Amniotic stem cell (primary cell): ENCODE measurements around the gene LAG3.
A peak's percentile ranks its signal among the peaks of the same experiment; 100 is the strongest.

Experiments used
- DNase-seq: peaks from one replicate; lab custom pipeline; 2025; lab: John Stamatoyannopoulos, UW

Gene LAG3

DNA sequence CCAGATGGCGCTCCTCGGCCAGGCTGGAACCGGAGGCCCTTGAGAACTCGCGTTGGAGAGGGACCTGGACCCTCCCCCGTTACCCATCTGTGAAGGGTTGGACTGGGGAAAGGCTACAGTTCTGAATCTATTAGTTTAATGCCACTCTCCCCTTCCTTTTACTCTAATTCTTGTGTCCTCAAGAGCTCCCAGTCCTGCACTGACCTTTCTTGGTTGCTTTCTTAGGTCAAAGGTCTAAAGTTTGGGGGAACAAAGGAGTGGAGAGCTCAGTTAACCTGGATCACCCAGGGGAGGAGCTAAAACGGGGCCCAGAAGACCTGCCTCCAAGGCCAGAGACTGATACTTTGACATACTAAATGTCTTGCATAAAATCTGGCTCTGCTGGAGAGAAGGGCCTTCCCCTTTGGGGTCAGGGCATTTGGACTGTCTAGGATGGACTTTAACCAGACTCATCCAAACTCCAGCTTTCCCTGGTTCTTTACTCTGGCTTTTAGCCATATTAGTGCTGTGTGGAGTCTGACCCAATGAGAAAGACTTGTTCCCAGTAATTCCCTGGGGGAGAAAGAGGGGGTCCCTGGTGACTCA, 18.5 kb upstream of the LAG3 start:
- no peak for DNase-seq

DNA sequence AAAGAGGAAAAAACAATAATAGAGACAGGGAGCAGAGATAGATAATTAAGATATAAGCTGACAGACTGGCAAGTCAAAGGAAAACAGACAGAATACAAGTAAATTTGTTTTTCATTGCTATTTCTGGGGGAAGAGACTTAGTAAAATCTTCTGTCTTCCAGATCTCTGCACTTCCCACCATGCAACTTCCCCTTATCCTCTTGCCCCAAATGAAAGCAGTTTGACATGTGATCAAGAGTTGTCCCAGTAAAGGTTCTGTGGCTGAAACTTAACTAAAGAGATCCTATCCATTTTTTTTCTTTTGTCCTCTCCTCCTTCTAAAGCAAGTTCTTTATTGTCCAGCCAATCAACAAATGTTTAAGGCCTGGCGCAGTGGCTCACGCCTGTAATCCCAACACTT, 17.9 kb upstream of the LAG3 start:
- DNase-seq, result no peak

DNA sequence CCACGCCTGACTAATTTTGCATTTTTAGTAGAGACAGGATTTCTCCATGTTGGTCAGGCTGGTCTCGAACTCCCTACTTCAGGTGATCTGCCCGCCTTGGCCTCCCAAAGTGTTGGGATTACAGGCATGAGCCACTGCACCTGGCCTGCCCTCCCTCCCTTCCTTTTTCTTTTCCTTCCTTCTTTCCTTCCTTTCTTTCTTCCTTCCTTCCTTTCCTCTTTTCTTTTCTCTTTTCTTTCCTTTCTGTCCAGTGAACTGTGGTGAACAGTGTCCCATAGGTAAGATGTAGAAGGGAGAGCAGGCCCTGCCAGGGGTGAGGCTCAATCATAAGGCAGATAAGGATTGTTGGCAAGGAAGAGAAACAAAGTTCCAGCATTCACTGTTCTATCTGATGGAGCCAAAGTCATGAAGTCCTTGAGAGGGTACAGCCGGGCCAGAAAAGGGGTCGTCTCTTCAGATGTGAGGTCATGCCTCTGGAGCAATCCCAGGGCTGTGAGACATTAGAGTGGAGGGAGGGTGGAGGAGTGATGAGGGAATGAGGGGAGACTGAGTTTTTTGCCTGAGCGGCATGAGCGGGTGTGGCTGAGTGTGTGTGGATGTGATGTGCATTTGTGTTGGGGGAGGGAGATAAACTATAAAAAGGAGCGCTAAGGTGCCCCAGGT, 15.2 kb upstream of the LAG3 start:
- no peak for DNase-seq

DNA sequence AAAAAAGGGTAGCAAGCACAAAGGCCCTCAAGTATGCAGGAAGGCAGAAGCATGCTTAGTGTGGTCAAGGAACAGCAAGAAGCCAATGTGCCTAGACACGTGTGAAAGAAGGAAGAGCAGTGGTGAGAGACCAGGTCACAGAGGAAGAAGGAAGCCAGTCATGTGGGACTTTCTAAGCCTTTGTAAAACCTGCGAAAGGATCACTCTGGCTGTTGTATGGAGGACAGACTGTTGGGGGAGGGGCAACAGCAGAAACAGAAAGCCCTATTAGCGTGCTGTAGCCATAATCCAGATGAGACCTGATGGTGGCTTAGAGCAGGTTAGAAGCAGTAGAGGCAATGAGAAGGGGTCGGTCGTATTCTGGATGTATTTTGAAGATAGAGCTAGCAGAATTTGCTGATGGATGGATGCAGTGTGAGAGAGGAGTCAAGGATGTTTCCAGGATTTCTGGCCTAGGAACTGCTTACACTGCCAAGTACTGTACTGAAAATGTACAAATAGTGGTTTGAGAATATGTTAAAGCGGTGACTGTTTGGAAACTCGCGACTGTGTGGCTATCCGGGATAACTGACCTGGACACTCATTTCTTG, 13.7 kb upstream of the LAG3 start:
- DNase-seq, result no peak

DNA sequence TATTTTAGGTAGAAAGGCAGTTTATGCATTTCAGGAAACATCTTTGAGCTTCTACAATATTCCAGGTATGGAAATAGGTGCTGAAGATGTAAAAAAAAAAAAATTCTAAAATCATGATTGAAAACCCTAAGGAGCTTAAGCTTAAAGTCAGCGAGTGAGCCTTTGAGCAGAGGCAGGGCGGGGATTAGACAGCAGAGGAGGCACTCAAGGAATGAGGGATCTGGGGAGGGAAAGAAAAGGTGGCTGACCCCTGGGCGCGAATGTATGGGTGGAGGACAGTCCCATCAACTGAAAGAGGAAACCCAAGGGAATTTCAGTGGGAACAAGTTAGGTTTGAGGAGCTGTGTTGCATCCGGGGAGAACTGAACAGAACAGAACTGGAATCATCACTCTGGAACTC, 12.6 kb upstream of the LAG3 start:
- DNase-seq, result no peak

DNA sequence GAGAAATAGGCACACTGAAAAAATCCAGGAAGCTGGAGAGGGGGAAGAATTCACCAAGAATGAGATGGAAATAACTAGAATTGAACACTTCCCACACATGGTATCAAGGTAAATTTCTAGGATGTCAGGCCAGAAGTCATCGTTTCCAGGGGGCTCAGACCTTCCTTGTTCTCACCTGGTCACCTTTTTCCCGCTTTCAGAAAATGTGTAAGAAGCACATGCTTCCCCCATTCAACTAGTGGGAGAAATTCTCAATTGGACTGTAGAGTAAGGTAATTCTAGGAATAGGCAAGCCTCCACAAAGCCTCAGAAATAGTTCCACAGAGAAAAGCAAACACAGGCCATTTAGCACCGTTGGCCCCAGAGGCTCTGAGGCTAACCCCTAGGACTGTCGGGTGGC, 8.9 kb upstream of the LAG3 start:
- no peak for DNase-seq

DNA sequence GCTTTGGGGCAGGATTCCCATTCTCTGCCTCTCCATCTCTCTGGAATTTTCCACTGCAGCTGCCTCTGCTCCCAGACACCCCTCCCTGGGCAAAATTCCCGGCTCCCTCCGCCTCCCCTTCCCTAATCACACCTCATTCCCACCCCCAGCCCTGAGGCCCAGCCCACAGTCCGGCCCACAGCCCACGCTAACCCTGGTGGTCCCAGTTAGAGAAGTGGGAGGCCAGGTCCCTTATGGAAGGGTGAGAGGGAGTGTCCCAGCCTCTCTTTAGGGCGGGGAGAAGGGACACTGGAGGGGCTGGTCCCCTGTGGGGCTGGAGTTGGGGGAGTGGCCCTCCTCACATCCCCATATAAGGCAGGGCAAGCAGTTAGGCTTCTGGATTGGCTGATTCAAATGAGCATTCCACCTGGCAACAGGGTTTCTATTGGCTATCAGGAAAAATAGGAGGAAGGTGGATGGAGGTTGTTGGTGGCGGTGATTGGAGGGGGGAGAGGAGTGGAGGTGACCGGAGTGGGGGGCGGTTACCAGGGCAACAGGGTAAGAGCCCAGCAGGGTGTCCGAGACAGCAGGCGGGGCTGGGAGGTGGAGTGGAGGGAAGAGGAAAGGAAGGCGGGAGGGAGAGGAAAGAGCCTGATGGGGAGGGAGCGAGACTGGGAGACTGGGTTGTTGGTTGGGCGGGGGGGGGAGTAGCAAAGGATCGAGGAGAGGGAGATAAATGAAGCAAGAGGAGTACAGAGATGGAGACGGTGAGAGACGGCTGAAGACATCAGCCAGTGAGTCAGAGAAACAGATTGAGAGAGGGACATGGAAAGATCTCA, 8.1 kb upstream of the LAG3 start:
- peak; percentile 95 for DNase-seq

DNA sequence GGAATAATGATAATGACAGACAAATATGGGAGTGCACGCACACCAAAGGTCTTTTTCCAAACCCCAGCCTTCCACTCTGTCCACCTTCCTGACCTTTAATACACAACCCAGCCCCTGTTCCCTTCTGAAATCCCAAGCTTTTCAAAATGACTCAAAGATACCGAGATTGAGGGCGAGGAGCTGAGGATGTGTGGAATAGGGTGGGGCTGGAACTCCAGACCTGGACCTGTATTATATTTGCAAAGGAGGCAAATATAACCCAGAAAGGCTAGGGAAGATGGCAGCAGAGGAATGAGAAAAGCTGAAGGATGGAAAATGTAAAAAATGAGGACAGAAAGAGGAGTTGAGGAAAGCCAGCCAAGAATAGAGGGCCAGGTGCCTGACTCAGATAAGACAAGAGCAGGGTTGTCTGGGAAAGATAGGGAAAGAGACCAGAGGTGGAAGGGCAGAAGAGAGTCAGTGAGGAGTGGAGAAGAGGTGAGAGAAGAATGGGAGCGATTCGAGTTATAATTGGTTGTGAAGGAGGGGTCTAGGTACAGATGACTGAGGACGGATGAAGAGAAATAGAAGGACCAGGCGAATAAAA, 7.2 kb upstream of the LAG3 start:
- DNase-seq, result no peak

DNA sequence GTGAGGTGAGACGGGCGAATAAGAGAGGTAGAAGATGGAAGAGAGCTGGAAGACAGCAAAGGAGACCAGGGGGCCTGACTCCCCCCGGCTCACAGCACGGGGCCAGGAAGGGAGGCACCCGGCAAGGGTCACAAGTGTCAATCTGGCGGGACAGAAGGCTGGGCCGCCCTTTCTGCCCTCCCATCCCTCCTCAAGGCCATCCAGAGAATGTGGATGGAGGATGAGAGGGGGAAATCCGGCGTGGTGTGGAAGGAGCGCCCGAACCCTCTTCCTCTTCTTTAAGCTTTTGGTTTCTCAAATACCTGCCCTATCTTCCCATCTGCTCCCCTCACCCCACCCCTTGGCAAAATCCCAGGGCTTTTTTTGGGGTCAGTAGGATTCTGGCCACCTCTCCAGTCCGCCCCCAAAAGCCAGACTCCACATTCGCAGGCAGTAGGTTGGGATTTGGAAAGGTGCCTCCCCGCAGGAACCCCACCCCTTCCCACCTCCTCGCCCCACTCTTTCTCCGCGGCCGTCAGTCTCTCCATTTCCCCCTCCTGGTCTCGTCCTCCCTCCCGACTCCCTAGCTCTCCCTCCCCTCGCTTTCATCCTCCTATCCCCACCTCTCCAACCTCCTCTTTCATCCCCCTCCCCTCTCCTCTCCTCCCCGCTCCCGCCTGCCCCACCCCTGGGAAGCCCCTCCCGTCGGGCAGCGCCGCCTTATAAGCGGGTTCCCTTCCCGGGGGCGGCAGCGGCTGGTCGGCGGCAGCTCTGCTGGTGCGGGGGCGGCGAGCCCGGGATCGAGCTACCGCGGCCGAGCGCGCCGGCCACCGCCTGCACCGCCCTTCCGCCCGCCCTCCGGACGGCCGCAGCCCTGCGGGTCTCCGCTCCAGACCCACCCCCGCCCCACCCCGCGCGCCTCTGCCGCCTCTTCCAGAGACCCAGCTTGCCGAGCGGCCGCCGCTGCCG, 6.4 kb upstream of the LAG3 start, which contains the start of gene PTMS:
TSS of gene PTMS (plus strand) at position 730 of the 948 bp plus-strand sequence. CDS start 343 bp downstream, outside the sequence.
- peak; percentile 75 for DNase-seq

DNA sequence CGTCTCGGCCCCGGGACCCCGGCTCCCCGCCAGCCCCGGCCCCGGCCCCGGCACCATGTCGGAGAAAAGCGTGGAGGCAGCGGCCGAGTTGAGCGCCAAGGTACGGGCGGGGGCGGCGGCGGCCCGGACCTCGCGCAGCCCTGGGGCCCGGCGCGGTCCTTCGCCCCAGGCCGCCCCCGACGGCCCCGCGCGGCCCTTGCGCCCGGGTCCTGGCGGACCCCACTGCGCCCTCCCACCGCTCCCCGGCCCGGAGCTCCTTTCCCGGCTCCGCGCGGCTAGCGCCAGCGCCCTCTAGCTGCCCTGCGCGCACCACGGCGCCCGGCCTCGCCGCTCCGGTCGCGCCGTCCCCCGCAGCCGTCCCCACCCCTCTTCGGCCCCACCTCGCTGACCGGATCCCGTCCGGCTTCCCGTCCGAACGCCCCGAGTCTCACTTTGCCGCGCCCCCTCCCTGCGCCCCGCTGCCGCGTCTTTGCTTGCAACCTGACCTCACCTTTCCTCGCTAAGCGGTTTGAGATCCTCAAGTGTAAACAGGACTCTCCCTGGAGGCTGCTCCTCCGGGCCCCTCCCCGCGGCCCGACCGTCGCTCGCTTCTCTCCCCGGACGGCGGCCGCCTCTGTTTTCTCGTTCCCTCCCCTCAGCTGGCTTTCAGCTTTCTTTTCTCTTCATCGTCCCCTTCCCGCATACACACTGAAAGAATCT, 5.5 kb upstream of the LAG3 start:
- DNase-seq, result peak; percentile 26

DNA sequence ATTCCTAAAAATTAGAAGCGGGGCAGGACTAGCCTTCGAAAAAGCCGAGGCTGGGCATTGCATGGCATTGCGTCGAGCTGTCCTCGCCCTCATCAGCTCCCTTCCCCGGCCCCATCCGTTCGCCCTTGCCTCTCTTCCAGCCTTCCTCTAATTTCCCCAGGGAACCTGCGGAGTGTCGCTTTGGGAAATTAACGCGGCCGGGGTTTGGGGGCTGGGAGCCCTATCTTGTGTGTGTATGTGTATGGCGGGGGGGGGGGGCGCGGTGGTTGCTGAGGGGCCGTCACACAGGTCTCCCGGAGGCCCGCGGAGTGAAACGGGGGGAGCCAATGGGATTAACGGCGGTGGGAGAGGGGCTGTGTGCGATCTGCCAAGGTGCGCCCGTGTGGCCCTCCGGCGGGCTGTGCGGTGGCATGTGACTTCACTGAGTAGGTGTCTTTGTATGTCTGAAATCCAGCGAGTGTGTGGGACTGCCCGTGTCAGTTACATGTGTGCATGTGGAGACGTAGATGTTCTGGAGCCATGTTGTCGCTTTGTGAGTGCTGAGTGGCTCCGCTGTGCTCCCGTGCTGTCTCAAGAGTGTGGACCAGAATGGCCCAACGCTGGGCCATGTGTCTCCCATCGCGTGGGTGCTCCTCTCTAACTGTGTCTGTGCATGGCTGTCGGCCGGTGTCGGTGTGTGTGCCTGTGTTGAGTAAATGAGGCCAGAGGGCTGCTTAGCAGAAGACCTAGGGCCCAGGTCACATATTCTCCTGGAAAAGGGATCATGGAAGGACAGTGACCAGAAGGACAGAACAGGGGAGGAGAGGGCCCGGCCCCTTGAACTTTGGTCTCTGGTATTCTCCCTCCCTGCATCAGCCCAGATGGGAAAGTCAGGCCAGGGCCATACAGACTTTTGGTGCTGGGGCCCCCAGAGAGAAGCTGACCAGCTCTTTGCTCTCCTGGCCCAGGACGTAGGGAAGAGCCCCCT, 4.7 kb upstream of the LAG3 start:
- DNase-seq, result no peak

DNA sequence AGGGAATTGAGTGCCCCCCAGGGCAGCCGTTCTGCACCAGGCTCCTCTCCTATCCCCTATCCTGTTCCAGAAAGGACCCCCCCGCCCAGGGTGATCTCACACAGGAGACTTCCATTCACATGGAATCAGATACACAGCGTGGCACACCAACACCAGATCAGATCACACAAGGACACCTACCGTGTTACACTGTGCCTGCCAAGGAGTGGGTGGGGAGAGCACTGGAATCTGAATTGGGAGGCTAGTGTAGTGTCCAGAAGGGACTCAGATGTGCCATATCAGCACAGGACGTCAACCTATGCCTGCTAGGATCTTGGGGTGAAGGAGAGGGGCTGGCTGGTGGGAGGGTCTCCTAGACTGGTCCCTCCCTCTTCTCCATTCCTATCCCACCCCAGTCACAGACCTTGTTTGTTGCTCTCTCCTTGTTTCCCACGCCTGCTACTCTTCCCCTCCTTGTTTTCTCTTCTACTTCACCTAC, 3.8 kb upstream of the LAG3 start:
- DNase-seq, result no peak

DNA sequence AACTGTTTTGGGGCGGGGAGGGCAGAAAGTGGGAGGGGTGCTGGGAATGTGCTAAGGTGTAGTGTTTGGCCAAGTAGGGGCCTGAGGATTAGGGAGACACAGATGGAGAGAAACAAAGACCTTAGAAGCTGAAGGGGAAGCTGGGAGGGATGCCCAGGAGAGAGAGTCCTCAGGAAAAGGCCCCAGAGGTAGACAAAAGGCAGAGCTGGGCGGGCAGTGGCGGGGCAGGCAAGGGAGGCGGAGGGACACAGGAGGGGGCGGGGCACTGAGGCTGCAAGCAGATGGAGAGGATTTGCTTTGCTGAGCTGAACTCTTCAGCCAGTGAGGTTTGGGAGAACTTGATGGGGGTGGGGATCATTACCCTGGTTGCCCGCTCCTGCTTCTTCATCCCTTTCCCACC, 3.3 kb upstream of the LAG3 start:
- DNase-seq, result peak; percentile 16

DNA sequence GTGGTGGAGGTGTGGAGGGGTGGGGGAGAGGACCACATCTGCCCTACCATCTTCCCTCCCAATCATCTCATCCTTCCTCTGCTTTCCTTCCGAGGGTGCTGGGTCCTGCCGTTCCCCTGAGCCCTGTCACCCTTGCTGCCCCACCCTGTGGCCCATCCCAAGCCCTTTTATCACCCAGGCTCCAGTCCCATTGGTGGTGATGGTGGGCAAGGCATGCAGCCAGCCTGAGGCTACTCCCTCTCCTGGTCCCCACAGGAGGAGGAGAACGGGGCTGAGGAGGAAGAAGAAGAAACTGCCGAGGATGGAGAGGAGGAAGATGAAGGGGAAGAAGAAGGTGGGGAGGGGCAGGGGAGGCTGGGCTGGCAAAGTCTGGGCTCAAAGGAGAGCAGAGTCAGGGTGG, 2.7 kb upstream of the LAG3 start:
- DNase-seq, result no peak

DNA sequence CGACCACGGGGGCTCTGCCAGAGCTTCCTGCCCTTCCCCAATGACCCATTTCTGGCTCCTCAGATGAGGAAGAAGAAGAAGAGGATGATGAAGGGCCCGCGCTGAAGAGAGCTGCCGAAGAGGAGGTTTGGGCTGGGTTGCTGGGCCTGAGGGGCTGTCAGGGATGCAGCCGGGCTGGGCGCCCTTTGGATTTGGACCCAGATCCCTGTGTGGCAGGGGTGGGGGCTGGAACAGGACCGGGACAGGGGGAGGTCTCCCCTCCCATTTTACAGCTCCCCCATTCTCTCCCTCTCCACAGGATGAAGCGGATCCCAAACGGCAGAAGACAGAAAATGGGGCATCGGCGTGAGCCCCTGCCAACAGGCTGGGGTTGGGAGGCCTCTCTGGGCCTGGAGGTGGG, 2.2 kb upstream of the LAG3 start:
- no peak for DNase-seq

DNA sequence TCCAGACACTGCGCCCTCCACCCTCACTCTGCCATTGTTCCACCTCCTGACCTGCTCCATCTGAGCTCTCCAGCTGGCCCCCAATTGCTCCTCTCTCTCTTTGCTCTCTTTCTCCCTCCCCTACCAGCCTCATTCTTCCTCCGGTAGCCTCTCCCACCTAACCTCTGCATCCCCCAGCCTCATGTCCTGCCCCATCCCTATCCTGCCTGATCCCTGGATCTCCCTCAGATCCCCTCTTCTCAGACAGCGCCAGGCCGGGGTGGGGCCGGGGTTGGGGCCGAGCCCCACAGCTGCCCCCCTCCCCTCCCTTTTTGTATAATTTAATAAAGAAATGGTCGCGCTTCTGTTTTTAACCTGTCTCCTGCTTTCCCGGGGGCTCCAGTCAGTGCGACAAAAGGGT, 1.7 kb upstream of the LAG3 start:
- no peak for DNase-seq

DNA sequence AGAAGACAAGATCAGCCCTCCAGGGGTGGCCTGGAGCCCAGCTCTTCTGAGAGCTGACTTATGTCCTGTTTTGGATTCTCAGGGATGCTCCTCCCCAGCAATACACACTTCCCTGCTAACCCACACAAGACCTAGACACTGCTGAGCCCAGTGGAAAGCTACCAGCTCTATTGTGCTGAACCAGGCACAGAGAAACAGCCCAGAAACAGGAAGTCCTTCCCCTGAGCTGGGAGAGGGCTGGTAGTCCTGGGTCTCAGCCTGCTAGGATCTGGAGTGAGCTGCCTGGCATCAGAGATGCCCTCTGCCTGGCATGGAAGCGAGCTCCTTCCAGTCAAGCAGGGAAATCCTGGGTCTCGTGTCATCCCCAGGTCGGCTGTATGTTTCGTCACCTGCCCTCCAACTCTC, 1.2 kb upstream of the LAG3 start:
- DNase-seq, result no peak

DNA sequence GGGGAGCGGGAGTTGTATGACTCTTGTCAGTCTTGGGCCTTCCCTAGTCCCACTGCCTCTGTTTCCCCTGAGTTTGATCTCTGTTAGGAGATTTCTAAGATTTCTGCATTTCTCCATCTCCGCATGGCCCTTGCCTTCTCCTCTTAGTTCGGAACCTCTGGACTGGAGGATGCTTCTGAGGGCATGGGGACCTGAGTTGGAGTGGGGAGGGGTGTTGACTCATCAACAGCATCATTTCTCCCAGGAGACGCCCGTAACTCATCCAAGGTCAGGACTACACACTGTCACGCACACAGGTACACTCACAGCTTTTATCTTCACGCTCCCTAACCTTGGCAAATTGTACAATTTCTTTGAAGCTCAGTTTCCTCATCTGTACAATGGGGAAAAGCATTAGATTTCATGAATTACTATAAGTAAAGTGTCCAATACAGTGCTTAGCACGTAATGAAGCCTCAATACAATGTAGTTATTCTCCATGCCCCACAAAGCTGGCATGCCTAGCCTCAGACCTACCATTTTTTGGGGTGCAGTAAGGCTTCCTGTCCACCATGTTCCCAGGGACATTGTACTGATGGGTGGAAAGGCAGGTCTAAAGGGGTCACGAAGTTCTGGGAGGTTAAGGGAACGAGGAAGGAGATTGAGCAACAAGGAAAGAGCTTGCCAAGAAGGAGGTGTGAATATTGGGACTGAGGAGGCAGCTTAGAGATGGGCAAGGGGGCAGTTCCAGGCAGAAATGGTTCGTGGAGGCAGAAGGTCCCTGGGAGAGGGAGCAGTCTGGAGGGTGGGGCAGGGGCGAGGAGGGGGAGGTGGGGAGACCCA, 600 bp upstream of the LAG3 start:
- no peak for DNase-seq
